Measurements from ENCODE around the gene UMAD1. TPM values are rescaled to one million over a fixed set of nuclear protein-coding genes. Genes with fewer than 3 reads are reported as not detected.

The UMAD1 gene
- total RNA-seq, 4 donors from 2014 or later = 9.4 to 17.8 (median 12.1) TPM

DNA sequence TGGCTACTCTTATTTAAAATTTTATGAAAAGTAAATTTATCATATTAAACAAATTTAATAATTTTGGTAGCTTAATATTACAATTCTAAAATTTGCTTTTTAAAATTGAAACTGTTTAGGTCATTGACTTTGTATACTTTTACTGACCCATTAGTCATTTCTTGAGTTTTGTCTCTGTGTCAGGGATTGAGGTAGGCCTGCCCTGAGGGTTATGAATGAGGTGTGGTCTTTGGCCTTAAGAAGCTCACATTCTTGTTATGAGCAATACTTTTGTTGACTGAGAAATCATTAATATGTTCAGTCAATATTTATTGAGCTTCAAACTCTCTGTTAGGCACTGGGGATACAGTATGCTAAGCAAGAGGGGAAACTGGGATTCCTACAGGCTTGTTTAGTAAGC, 124.9 kb downstream of the UMAD1 start:
- TF ChIP-seq, protein P1, sequence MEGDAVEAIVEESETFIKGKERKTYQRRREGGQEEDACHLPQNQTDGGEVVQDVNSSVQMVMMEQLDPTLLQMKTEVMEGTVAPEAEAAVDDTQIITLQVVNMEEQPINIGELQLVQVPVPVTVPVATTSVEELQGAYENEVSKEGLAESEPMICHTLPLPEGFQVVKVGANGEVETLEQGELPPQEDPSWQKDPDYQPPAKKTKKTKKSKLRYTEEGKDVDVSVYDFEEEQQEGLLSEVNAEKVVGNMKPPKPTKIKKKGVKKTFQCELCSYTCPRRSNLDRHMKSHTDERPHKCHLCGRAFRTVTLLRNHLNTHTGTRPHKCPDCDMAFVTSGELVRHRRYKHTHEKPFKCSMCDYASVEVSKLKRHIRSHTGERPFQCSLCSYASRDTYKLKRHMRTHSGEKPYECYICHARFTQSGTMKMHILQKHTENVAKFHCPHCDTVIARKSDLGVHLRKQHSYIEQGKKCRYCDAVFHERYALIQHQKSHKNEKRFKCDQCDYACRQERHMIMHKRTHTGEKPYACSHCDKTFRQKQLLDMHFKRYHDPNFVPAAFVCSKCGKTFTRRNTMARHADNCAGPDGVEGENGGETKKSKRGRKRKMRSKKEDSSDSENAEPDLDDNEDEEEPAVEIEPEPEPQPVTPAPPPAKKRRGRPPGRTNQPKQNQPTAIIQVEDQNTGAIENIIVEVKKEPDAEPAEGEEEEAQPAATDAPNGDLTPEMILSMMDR (IDR thresholded peaks at IDR 0.05; ENCODE audit: low read depth) = no peak

DNA sequence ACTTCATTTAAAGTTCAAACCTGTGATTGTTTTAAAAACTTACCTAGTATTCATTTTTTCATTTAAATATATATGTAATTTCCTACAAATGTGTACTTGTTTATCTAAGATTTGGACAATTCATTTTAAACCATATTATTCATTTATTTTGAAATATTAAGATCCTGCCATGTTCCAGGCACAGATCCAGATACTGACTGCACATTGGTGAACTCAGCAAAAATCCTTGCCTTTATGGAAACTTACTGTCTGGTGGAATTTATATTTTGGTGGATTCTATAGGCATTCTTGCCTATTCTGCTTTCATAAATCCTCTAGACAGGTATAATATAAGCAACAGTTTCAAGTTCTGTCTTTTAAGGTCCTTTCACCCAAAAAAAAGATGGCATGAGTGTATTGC, 126.1 kb downstream of the UMAD1 start:
- TF ChIP-seq, protein P1 (IDR thresholded peaks at IDR 0.05; ENCODE audit: low read depth) = no peak

- TF ChIP-seq, protein P1 (IDR thresholded peaks at IDR 0.05; ENCODE audit: low read depth) = no peak
These were observed 128.6 kb downstream of the UMAD1 start for GRCh38 chr7:7768977-7769709.

- TF ChIP-seq, protein P1 (IDR thresholded peaks at IDR 0.05; ENCODE audit: low read depth) = no peak
These were observed 129.4 kb downstream of the UMAD1 start for GRCh38 chr7:7769710-7770627.

DNA sequence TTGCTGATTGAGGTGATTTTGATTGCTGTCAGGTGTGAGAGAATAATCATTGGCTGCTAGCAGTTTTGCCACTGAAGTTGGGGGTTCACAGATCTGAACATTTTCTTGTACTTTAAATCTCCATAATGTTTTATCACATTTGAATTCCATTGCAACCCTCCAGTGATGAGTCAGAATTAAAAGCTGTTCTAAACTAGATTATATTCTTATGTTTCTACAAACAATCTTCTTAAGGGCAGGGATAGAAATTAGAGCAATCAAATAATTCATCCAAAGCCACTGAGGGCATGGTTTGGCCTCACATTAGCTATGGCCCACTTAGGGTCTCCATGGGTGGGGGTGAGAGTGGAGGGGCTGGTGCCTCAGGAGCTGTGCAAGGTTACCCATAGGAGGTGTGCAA, 130.9 kb downstream of the UMAD1 start:
- TF ChIP-seq, protein P1 (IDR thresholded peaks at IDR 0.05; ENCODE audit: low read depth) = no peak

DNA sequence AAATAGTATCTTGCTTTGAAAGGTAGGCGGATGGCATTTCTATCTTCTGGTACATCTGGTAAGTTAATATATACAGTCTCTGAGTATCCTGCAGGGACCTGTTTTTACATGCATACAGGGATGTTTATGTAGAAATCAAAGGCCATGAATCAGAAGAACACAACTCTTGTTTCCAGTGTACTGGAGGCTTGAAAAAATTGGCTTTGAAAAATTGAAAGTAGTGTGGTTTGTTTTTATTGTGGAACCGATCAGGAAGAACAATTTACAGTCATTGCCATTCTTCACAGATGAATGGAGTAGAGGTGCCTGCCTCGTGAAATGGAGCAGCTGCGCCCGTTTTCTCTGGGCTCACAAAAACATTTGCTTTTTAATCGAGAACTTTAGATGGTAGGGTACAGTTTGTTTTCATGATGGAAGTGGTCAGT, 131.9 kb downstream of the UMAD1 start:
- TF ChIP-seq, protein P1 (IDR thresholded peaks at IDR 0.05; ENCODE audit: low read depth) = no peak
